Suprapubic skin (tissue), 4 donors: ENCODE results near the gene WFDC1. TPM values are rescaled to one million over a fixed set of nuclear protein-coding genes. Genes with fewer than 3 reads are reported as not detected.
A peak's percentile ranks its signal among the peaks of the same experiment; 100 is the strongest.

Source experiments
- DNase-seq, 2 donors: peaks; one replicate each; pipeline ENCODE4 v3.0.0-alpha.2; 2019; ENCODE audit warnings: low spot score in 2 of 2
- H3K27ac ChIP-seq: fragments of 200-600 bp; sonication (generic); one replicate; pipeline ENCODE4 v1.5.1; 2019
- H3K27me3 ChIP-seq: fragments of 200-600 bp; sonication (generic); one replicate; pipeline ENCODE4 v1.5.1; 2019
- H3K36me3 ChIP-seq: fragments of 200-600 bp; sonication (generic); one replicate; pipeline ENCODE4 v1.5.1; 2019
- H3K4me1 ChIP-seq: fragments of 200-600 bp; sonication (generic); one replicate; pipeline ENCODE4 v1.5.1; 2019
- H3K4me3 ChIP-seq: fragments of 200-600 bp; sonication (generic); one replicate; pipeline ENCODE4 v1.5.1; 2019; ENCODE audit warnings: mild to moderate bottlenecking
- H3K9me3 ChIP-seq: fragments of 200-600 bp; sonication (generic); one replicate; pipeline ENCODE4 v1.5.1; 2019
- CTCF ChIP-seq, 2 donors: fragments of 200-600 bp in 1 of 2; fragments of 450-650 bp in 1 of 2; sonication (generic) in 1 of 2; IDR thresholded peaks; one replicate each; pipeline ENCODE4 v1.5.1; 2016 to 2019; ENCODE audit warnings: antibody characterized with exemption in 2 of 2, mild to moderate bottlenecking in 1 of 2, moderate library complexity in 1 of 2
- EP300 ChIP-seq: sonication (generic); formaldehyde crosslinking; IDR thresholded peaks from one replicate; pipeline ENCODE4 v1.6.1; 2017; ENCODE audit warnings: antibody characterized with exemption
- POLR2A ChIP-seq, 2 donors: fragments of 450-650 bp; IDR thresholded peaks; one replicate each; pipeline ENCODE4 v1.6.1; 2017; ENCODE audit warnings: antibody characterized with exemption in 2 of 2, mild to moderate bottlenecking in 2 of 2, moderate library complexity in 2 of 2
- POLR2AphosphoS5 ChIP-seq, 3 donors: sonication (generic); formaldehyde crosslinking; IDR thresholded peaks; one replicate each; pipeline ENCODE4 v1.6.1; 2017; ENCODE audit warnings: antibody characterized with exemption in 3 of 3
- WGBS: methylation state at CpG from one replicate; pipeline ENCODE4 v1.1.5; 2018; 5-methylcytosine and 5-hydroxymethylcytosine counted together
- total RNA-seq, 4 donors: library from RNA; depleted of rRNA; stranded (reverse); fragments of >200 nt; gene quantifications; one replicate each; pipeline ENCODE4 v1.1.0, GENCODE V29; 2016

The WFDC1 gene
- total RNA-seq, 4 donors from 2014 or later, result 0.49 to 1.4 (median 1.3) TPM; not detected in 1

DNA sequence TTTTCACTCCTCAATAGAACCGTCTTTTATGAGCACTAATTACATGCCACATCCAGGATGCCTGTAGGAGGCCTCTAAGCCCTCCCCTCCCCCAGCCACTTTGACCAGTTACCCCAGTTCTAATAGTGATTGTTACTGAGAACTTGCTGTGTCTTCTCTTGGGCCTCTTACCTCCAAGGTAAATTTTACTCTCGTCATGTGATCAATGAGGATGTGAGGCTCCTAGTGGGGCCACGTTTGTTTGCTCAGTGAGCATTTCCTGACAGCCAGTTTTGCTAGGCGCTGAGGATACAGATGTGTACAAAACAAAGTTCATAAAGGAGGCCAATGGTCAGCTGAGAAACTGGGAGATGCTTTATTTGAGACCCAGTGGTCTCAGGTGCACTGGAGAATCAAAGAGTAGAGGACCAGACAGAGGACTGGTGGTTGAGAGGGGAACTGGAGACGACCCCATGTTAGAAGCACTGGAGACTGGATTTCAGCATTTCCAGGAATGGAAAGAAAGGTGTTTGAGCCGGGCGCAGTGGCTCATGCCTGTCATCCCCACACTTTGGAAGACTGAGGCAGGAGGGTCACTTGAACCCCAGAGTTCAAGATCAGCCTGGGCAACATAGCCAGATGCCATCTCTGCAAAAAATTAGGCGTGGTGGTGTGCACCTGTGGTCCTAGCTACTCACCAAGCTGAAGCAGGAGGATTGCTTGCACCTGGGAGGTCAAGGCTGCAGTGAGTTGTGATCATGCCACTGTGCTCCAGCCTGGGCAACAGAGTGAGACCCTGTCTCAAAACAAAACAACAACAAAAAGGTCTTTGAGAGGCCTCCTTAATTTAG is 76.3 kb downstream of the WFDC1 start:
- WGBS, result 80% methylated on average over 8 of the region's 8 CpGs

DNA sequence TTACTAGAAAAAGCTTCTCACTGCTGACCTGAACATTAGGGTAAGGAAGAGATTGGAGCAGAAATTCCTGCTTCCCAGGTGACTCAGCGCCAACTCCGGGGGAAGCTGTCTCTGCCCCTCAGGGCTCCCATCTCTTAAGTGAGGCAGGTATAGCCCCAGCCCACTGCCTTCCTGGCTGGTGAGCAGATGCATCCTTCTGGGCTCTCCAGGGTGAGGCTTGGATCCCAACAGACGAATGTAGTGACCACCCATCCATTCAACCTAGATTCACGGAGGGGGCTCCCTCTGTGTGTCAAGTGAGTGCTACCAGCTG is 76.8 kb downstream of the WFDC1 start:
- no peak for DNase-seq
- no peak overlapping the region for H3K27ac ChIP-seq
- peaks cover 11% of the 10 kb centered on the region for H3K4me1 ChIP-seq
- peaks cover 56% of the 10 kb centered on the region for H3K27me3 ChIP-seq
- TF ChIP-seq CTCF (IDR thresholded peaks at IDR 0.05), result no peak
- TF ChIP-seq POLR2A (IDR thresholded peaks at IDR 0.05), result no peak
- no peak for TF ChIP-seq EP300
- no peak for TF ChIP-seq POLR2AphosphoS5 (IDR thresholded peaks at IDR 0.05)
- no peaks in the 10 kb centered on the region for H3K9me3 ChIP-seq
- WGBS, result 85% methylated on average over 4 of the region's 4 CpGs
- no peaks in the 10 kb centered on the region for H3K36me3 ChIP-seq
- no peak overlapping the region for H3K4me3 ChIP-seq

More for the DNA sequence above, 76.3 kb downstream of the WFDC1 start:
- Histone ChIP-seq H3K9me3 (no peaks in the 10 kb centered on the region), H3K36me3 (no peaks in the 10 kb centered on the region), H3K4me1 (peaks cover 11% of the 10 kb centered on the region), H3K4me3 (no peak overlapping the region), H3K27ac (no peak overlapping the region), H3K27me3 (peaks cover 56% of the 10 kb centered on the region)
- no peak for DNase-seq
- TF ChIP-seq EP300, result no peak

DNA sequence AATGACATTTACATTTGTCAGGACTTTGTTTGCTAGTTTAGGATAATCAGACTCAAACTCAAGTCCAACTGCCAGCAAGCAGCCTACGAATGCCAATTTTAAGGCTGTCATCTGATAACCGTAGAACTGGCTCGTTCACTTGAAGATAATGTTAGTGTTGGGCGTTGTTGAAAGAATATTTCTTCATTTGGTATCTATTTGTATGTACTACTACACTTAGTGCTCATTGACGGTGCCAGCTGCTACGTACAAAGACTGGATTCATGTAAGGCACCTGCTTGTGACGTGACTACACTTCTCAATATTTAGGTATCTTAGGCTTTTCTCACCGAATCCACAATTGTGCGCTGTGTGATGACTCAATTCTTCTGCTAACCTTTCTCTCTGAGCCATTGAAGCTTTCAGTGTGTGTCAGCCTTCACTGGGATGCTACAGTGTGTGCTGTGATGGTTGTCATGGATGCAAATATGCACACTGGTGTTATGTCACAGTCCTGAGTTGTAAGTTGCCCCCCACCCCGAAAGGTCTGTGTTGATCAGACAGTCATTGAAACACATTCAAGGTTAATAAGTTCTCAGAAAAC is 79.3 kb downstream of the WFDC1 start:
- 60% methylated on average over 10 of the region's 10 CpGs for WGBS
- H3K9me3 ChIP-seq, result no peaks in the 10 kb centered on the region
- H3K27me3 ChIP-seq, result peaks cover 38% of the 10 kb centered on the region
- TF ChIP-seq EP300, result no peak
- no peak for TF ChIP-seq POLR2A (IDR thresholded peaks at IDR 0.05)
- no peak for TF ChIP-seq CTCF (IDR thresholded peaks at IDR 0.05)
- no peak for TF ChIP-seq POLR2AphosphoS5 (IDR thresholded peaks at IDR 0.05)
- DNase-seq, result no peak
- H3K36me3 ChIP-seq, result no peaks in the 10 kb centered on the region
- H3K27ac ChIP-seq, result peak overlapping the region; percentile 22
- peaks cover 4% of the 10 kb centered on the region for H3K4me1 ChIP-seq
- H3K4me3 ChIP-seq, result no peak overlapping the region

GRCh38 chr16:84378099-84378498 is 83.4 kb downstream of the WFDC1 start:
- 91% methylated on average over 7 of the region's 7 CpGs for WGBS
- H3K9me3 ChIP-seq, result no peaks in the 10 kb centered on the region
- H3K36me3 ChIP-seq, result no peaks in the 10 kb centered on the region
- H3K4me1 ChIP-seq, result peaks cover 15% of the 10 kb centered on the region
- H3K27ac ChIP-seq, result no peak overlapping the region
- H3K4me3 ChIP-seq, result no peak overlapping the region
- peaks cover 4% of the 10 kb centered on the region for H3K27me3 ChIP-seq
- no peak for DNase-seq
- no peak for TF ChIP-seq POLR2AphosphoS5 (IDR thresholded peaks at IDR 0.05)
- no peak for TF ChIP-seq CTCF (IDR thresholded peaks at IDR 0.05)
- TF ChIP-seq POLR2A (IDR thresholded peaks at IDR 0.05), result no peak
- TF ChIP-seq EP300, result no peak

DNA sequence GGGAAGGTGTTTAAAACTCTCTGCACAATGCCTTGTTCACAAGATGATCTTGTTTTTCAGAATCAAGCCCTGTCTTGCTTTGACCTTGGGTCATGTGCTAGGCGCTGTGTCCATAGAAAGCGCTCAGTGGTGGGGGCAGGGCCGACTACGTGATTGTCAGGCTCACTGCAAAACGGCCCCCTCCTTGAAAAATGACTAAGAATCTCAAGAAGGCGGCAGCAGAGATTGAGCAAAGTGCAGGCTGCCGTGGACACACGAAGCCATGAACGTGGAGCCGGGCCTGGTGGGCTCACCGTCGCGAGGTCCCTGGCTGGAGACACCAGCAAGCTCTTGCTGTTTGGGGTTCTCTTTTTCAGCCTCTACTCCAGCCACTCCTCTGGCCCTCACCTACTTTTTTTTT is 83.9 kb downstream of the WFDC1 start:
- Histone ChIP-seq H3K36me3 (no peaks in the 10 kb centered on the region), H3K4me3 (no peak overlapping the region), H3K4me1 (peaks cover 15% of the 10 kb centered on the region), H3K27ac (no peak overlapping the region), H3K27me3 (peaks cover 4% of the 10 kb centered on the region), H3K9me3 (no peaks in the 10 kb centered on the region)
- 78% methylated on average over 13 of the region's 13 CpGs for WGBS
- TF ChIP-seq POLR2AphosphoS5 (IDR thresholded peaks at IDR 0.05) (no peak), CTCF (IDR thresholded peaks at IDR 0.05) (no peak), POLR2A (IDR thresholded peaks at IDR 0.05) (no peak), EP300 (no peak)
- DNase-seq, result no peak
